Left ventricle myocardium inferior (tissue), 1 donor: Measurements from ENCODE around the gene CNTN1. TPM values are rescaled to one million over a fixed set of nuclear protein-coding genes. Genes with fewer than 3 reads are reported as not detected.

Experiments
- DNase-seq: peaks from one replicate; pipeline ENCODE4 v3.0.0-alpha.2; 2020
- H3K27ac ChIP-seq: fragments of 200-600 bp; replicated peaks from 2 replicates; pipeline ENCODE4 v1.8.0; 2021
- H3K27me3 ChIP-seq: fragments of 200-600 bp; 2 replicates; pipeline ENCODE4 v1.8.0; 2021; ENCODE audit warnings: low read depth
- H3K36me3 ChIP-seq: fragments of 200-600 bp; 2 replicates; pipeline ENCODE4 v1.8.0; 2021
- H3K4me1 ChIP-seq: fragments of 200-600 bp; 2 replicates; pipeline ENCODE4 v1.8.0; 2021
- H3K4me3 ChIP-seq: fragments of 200-600 bp; 2 replicates; pipeline ENCODE4 v1.8.0; 2021; ENCODE audit warnings: mild to moderate bottlenecking, moderate library complexity
- H3K9me3 ChIP-seq: fragments of 200-600 bp; replicated peaks from 2 replicates; pipeline ENCODE4 v1.8.0; 2021
- intact Hi-C: fragments of 100-400 bp; cut with micrococcal nuclease; formaldehyde crosslinking; loops from one replicate; pipeline ENCODE4 v1.11.0; 2022
- total RNA-seq: library from RNA; stranded (reverse); fragmentation: NEBNext Ultra II Directional; extraction: Animal tissue kit (Norgen Biotek cat#: 25700); gene quantifications from one replicate; pipeline ENCODE4 v1.2.1, GENCODE V29; 2021
- TF ChIP-seq, protein P1 (sequence below): fragments of 200-600 bp; IDR thresholded peaks from 2 replicates; pipeline ENCODE4 v1.8.0; 2021; ENCODE audit warnings: antibody characterized with exemption, mild to moderate bottlenecking, borderline replicate concordance
- donor health status: DM: no; HTN: yes; CAD: no; lungs with severe emphysema.

CNTN1 gene
- total RNA-seq, 1 donor from 2014 or later: 0.11 TPM

DNA sequence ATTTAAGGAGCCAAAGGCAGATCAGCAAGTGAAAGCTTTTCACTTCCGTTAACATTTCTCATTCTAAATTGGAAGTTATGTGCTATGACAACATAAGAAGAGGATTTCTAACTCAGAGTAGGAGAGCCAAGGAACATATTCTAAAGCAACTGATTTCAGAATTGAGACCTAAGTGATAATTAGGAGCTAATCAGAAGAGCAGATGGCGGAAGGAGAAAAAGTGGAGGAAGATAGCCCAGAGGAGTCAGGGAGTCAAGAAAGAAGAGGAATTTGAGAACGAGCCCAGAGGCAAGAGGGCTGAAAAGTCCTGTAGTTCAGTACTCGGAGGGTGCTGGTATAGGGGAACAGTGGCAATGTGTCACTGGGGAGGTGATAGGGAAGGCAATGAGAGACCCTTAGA, 162.4 kb downstream of the CNTN1 start:
- TF ChIP-seq, protein P1, sequence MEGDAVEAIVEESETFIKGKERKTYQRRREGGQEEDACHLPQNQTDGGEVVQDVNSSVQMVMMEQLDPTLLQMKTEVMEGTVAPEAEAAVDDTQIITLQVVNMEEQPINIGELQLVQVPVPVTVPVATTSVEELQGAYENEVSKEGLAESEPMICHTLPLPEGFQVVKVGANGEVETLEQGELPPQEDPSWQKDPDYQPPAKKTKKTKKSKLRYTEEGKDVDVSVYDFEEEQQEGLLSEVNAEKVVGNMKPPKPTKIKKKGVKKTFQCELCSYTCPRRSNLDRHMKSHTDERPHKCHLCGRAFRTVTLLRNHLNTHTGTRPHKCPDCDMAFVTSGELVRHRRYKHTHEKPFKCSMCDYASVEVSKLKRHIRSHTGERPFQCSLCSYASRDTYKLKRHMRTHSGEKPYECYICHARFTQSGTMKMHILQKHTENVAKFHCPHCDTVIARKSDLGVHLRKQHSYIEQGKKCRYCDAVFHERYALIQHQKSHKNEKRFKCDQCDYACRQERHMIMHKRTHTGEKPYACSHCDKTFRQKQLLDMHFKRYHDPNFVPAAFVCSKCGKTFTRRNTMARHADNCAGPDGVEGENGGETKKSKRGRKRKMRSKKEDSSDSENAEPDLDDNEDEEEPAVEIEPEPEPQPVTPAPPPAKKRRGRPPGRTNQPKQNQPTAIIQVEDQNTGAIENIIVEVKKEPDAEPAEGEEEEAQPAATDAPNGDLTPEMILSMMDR: no peak
- Histone ChIP-seq H3K4me3 (no peak overlapping the region), H3K36me3 (no peaks in the 10 kb centered on the region), H3K9me3 (no peaks in the 10 kb centered on the region), H3K27ac (no peak overlapping the region), H3K4me1 (no peaks in the 10 kb centered on the region), H3K27me3 (no peaks in the 10 kb centered on the region)
- intact Hi-C loops: no loop called here
- no peak for DNase-seq

DNA sequence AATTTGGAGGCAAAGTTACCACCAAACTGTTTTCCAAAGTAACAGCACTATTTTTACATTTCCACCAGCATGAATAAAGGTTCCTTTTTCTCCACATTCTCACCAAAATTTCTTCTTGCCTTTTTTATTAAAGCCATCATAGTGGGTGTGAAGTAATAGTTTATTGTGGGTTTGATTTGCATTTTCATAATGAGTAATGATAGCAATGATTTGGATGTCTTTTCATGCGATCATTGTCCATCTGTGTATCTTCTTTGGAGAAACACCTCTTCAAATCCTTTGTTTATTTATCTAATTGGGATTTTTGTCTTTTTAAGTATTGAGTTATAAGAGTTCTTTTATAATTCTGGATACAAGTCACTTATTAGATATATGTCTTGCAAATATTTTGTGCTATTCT, 172.7 kb downstream of the CNTN1 start:
- H3K27ac ChIP-seq: no peak overlapping the region
- no peaks in the 10 kb centered on the region for H3K4me1 ChIP-seq
- intact Hi-C loops: no loop called here
- TF ChIP-seq, protein P1: no peak
- no peaks in the 10 kb centered on the region for H3K27me3 ChIP-seq
- no peak overlapping the region for H3K4me3 ChIP-seq
- no peak for DNase-seq
- H3K36me3 ChIP-seq: no peaks in the 10 kb centered on the region
- no peaks in the 10 kb centered on the region for H3K9me3 ChIP-seq

DNA sequence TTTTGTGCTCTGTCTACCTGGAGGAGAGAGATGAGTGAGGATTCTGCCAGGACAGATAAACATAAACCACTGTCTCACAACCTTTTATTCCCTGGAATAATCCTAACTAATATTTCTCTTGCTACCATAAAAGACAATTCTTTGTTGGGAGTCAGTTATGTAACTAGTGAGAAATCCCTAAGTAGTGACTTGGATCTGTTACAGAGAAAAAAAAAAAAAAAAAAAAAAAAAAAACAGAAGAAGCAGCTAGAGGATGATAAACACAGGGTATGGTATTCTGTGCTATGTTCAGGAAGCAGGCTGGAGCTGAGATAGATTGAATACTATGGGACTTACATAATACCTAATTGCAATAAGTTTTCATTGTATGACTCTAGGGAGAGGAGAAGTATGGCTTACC, 178.7 kb downstream of the CNTN1 start:
- no peaks in the 10 kb centered on the region for H3K27me3 ChIP-seq
- no peak for DNase-seq
- intact Hi-C loops: no loop called here
- H3K36me3 ChIP-seq: no peaks in the 10 kb centered on the region
- no peaks in the 10 kb centered on the region for H3K9me3 ChIP-seq
- no peak overlapping the region for H3K4me3 ChIP-seq
- TF ChIP-seq, protein P1: no peak
- H3K4me1 ChIP-seq: no peaks in the 10 kb centered on the region
- H3K27ac ChIP-seq: no peak overlapping the region

DNA sequence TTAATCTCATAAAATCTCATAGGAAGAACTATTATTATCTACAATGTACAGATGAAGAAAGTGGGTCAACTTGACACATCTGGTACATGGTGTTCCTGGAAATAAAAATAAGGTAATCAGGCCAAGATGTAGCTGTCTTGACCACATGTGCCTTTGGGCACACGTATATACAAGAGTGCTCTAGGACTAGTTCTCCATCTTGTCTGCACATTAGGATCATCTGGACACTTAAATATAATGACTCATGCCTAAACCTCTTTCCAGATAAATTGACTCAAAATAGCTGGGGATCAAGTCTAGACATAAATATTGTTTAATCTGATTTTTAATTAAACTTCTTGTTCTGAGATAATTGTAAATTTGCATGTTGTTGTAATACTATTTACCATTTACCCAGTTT, 182.6 kb downstream of the CNTN1 start:
- DNase-seq: no peak
- H3K9me3 ChIP-seq: no peaks in the 10 kb centered on the region
- H3K27me3 ChIP-seq: no peaks in the 10 kb centered on the region
- H3K4me3 ChIP-seq: no peak overlapping the region
- intact Hi-C loops: no loop called here
- TF ChIP-seq, protein P1: no peak
- no peaks in the 10 kb centered on the region for H3K36me3 ChIP-seq
- H3K27ac ChIP-seq: no peak overlapping the region
- H3K4me1 ChIP-seq: no peaks in the 10 kb centered on the region

DNA sequence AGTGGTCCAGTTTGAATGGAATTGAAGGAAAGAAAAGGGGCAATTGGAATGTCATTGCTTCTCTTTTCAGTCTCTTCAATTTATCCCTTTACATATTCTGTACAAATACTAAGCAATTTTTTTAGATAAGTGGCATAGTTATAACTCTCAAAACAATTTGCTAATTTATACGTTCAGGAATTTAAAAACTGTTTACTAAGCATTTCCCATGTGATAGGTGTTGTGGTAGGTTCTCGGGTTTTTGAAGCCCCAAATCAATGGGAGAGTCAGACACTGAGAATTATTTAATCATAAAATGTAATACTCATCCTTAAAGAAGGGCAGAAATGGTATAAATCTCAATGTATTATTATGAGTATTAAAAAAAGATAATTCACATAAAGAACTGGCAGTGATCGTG, 197.1 kb downstream of the CNTN1 start:
- DNase-seq: no peak
- H3K4me1 ChIP-seq: no peaks in the 10 kb centered on the region
- TF ChIP-seq, protein P1: no peak
- H3K4me3 ChIP-seq: no peak overlapping the region
- intact Hi-C loops: no loop called here
- no peak overlapping the region for H3K27ac ChIP-seq
- no peaks in the 10 kb centered on the region for H3K9me3 ChIP-seq
- no peaks in the 10 kb centered on the region for H3K27me3 ChIP-seq
- H3K36me3 ChIP-seq: no peaks in the 10 kb centered on the region

DNA sequence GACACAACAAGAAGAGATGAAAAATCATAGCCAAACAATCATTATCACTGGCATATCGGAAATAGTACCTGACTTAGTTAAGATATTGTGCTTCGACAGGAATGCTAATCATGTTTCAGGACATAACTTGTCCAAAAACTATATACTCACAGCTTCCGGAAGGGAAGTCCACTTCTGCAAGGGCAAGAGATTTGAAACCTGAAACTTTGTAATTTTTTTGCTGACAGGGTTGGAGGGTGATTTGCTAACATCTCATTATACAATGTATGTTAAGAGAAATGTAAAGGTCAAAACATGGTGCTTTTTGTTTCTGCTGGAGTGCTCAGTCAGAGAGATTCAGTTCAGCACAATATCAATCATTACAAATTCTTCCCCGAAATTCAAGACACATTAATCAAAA, 200.3 kb downstream of the CNTN1 start:
- Histone ChIP-seq H3K27me3 (no peaks in the 10 kb centered on the region), H3K4me3 (no peak overlapping the region), H3K4me1 (no peaks in the 10 kb centered on the region), H3K9me3 (no peaks in the 10 kb centered on the region), H3K36me3 (no peaks in the 10 kb centered on the region), H3K27ac (no peak overlapping the region)
- DNase-seq: no peak
- intact Hi-C loops: no loop called here
- TF ChIP-seq, protein P1: no peak
